Activated CD8-positive, alpha-beta memory T cell treated with anti-CD3 and anti-CD28 coated beads for 1 hour (primary cell): ENCODE results near the gene PRAMEF11.

ENCODE experiments used
- DNase-seq, 2 donors: peaks; one replicate each; pipeline ENCODE4 v3.0.0-alpha.2; 2020; ENCODE audit warnings: low read depth in 1 of 2; ENCODE audit errors: extremely low read depth in 1 of 2

Gene PRAMEF11

GRCh38 chr1:12774801-12775345 is 56.3 kb downstream of the PRAMEF11 start:
- DNase-seq, result no peak
